Embryonic facial prominence (tissue), 1 donor: ENCODE measurements around the gene NETO2.
"Not testable (repeated sequence)": the region's sequence is repeated elsewhere in the genome, so short reads cannot be mapped to it uniquely, and the experiment has no call there.

Experiments
- DNase-seq: peaks from one replicate; pipeline ENCODE4 v3.0.0-alpha.2; 2016; ENCODE audit errors: extremely low spot score

The NETO2 gene

GRCh38 chr16:47143677-47144558, at the start of gene NETO2:
TSS of gene NETO2 (minus strand) at chr16:47143945. CDS start at chr16:47143612, 333 bp downstream.
- no peak for DNase-seq

GRCh38 chr16:47182318-47182717, 38.6 kb upstream of the NETO2 start:
- no peak for DNase-seq

- DNase-seq, result not testable (repeated sequence)
These were observed 37.3 kb upstream of the NETO2 start for GRCh38 chr16:47181066-47181465.

GRCh38 chr16:47180073-47180472, 36.3 kb upstream of the NETO2 start:
- no peak for DNase-seq

- DNase-seq, result no peak
These were observed 31.4 kb upstream of the NETO2 start for GRCh38 chr16:47175152-47175551.

- no peak for DNase-seq
These were observed 19.1 kb upstream of the NETO2 start for GRCh38 chr16:47162670-47163420.

GRCh38 chr16:47161464-47161863, 17.7 kb upstream of the NETO2 start:
- no peak for DNase-seq

- no peak for DNase-seq
These were observed 16.7 kb upstream of the NETO2 start for GRCh38 chr16:47160422-47160821.

GRCh38 chr16:47158992-47159391, 15.2 kb upstream of the NETO2 start:
- DNase-seq, result no peak

- DNase-seq, result no peak
These were observed 13.0 kb upstream of the NETO2 start for GRCh38 chr16:47156680-47157215.

- not testable (repeated sequence) for DNase-seq
These were observed 8.8 kb upstream of the NETO2 start for GRCh38 chr16:47152501-47152900.

GRCh38 chr16:47150067-47150466, 6.3 kb upstream of the NETO2 start:
- no peak for DNase-seq

- DNase-seq, result no peak
These were observed 773 bp upstream of the NETO2 start for GRCh38 chr16:47144559-47144877.

- no peak for DNase-seq
These were observed 696 bp downstream of the NETO2 start for GRCh38 chr16:47142821-47143676.

GRCh38 chr16:47142486-47142820, 1.3 kb downstream of the NETO2 start:
- no peak for DNase-seq

- peak; percentile 49 for DNase-seq
These were observed 1.8 kb downstream of the NETO2 start for GRCh38 chr16:47141773-47142485.

GRCh38 chr16:47140686-47141085, 3.1 kb downstream of the NETO2 start:
- DNase-seq, result no peak

GRCh38 chr16:47139561-47140185, 4.1 kb downstream of the NETO2 start:
- DNase-seq, result no peak

- not testable (repeated sequence) for DNase-seq
These were observed 5.8 kb downstream of the NETO2 start for GRCh38 chr16:47137925-47138324.

GRCh38 chr16:47136099-47136842, 7.5 kb downstream of the NETO2 start:
- no peak for DNase-seq
